ENCODE results near the gene ASPSCR1.

DNA sequence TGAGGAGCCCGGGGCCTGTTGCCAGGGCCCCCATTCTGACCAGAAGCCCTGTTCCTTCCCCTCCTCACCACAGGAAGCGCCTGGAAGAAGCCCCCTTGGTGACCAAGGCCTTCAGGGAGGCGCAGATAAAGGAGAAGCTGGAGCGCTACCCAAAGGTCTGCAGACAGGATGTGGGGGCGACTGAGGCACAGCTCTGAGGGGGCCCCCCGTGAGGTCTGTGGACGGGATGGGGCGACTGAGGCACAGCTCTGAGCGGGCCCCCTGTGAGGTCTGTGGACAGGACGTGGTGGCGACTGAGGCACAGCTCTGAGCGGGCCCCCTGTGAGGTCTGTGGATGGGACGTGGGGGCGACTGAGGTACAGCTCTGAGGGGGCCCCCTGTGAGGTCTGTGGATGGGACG, 32.0 kb downstream of the ASPSCR1 start:
- TF ChIP-seq, protein P1, sequence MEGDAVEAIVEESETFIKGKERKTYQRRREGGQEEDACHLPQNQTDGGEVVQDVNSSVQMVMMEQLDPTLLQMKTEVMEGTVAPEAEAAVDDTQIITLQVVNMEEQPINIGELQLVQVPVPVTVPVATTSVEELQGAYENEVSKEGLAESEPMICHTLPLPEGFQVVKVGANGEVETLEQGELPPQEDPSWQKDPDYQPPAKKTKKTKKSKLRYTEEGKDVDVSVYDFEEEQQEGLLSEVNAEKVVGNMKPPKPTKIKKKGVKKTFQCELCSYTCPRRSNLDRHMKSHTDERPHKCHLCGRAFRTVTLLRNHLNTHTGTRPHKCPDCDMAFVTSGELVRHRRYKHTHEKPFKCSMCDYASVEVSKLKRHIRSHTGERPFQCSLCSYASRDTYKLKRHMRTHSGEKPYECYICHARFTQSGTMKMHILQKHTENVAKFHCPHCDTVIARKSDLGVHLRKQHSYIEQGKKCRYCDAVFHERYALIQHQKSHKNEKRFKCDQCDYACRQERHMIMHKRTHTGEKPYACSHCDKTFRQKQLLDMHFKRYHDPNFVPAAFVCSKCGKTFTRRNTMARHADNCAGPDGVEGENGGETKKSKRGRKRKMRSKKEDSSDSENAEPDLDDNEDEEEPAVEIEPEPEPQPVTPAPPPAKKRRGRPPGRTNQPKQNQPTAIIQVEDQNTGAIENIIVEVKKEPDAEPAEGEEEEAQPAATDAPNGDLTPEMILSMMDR (IDR thresholded peaks at IDR 0.05): no peak
- no peak for TF ChIP-seq EZH2phosphoT487 (IDR thresholded peaks at IDR 0.05)
